HG02981 (cell line): ENCODE results near the gene LOX.

Experiments
- ATAC-seq: cut with Tn5 transposase; IDR thresholded peaks from one replicate; pipeline ENCODE4 v1.9.1; 2021; ENCODE audit warnings: mild to moderate bottlenecking, moderate library complexity; ENCODE audit not compliant: unreplicated experiment

LOX gene, protein sequence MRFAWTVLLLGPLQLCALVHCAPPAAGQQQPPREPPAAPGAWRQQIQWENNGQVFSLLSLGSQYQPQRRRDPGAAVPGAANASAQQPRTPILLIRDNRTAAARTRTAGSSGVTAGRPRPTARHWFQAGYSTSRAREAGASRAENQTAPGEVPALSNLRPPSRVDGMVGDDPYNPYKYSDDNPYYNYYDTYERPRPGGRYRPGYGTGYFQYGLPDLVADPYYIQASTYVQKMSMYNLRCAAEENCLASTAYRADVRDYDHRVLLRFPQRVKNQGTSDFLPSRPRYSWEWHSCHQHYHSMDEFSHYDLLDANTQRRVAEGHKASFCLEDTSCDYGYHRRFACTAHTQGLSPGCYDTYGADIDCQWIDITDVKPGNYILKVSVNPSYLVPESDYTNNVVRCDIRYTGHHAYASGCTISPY

DNA sequence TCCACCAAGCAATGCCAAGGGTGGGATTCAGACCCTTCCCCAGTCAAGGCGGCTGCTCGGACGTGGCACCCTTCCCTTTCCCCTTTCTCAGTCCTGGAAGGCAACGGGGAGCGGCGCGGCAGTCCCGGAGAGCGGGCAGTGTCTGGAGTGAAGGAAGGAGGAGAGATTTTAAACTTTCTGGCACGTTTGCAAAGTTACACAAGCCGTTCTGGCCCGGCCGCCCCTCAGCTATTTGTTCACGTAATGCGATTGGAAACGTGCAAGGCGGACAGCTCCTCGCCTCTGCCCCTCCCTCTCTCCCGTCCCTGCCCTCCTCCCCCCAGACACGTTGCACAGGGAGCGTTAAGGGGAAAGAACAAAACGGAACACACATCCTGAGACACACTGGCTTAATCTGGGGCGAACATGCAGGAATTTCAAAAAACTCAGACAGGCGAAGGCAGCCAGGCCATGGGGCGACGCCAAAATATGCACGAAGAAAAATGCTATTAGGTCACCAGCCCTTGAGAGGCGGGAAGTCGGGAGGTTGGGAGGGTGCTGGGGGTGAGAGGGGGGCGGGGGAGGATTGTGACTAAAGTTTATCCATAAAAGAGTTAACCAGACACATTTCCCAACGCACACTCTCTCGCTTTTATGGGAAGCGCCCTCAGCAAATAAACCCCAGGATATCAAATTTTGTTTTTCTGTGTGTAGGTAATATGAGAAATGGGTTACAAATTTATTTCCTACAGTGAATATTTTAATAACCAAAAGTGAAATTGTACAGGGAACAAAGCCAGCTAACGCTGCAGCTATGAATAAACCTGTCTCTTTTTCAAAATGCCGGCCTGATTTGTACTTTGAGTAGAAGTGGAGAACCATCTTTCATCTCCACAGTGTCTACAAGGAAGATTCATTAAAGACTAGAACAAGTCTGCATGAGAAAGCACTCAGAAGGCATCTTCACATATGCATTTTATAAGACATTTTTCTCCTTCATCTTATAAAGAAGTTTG, at the start of gene LOX:
TSS of gene LOX (minus strand) at position 144 of the 995 bp plus-strand sequence. CDS start 274 bp downstream, outside the sequence.
- no peak for ATAC-seq

DNA sequence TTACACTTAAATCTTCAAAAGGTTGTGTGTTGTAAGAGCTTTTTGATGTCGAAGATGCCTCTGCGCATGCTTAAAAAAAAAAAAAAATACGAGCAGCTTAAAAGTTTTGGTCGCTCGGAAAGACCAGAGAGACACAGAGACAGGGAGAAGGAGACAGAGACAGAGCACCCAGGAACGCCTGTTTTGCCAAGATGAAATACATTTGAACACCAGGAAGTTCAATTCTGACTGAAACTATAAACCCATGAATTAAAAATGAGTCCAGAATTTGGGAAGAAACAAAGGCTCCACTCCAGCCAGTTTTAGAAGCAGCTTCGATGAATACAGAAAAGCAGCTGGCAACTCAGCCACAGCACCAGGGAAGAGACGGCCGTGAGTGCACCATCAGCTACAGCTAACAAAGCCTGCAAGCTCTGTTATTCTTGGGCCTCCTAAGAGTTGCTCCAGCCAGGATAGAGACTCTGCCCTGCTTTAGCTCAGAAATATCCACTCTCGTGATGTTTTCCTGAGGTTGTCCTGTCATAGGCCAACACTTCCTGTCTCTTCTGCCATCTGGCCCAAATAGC, 48.8 kb upstream of the LOX start:
- no peak for ATAC-seq

DNA sequence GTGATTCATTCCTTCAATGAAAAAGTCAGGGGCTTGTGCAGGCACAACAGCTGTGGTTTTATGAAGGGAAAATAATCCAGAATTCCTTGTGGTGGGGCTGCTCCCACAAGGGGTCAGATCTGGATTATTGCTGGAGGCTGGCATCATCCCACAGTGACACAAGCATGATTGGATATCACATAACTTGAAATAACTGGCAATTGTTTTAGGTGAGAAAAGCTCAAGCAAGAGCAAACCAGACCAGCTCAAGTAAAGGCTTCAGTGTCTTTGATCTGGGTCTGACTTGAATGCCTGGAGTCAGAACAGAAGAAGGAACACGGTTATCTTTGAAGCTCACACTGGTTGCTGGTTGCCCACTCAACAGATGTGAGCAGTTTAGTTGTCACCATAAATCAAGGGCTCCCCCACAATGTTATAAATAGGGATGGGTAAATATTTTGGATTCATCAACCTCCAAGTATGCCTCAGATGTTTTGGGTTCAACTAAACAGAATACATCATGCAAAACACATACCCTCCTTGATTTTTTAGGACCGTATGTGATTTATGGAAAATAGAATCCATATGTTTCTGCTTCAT, 48.2 kb upstream of the LOX start:
- ATAC-seq = no peak

DNA sequence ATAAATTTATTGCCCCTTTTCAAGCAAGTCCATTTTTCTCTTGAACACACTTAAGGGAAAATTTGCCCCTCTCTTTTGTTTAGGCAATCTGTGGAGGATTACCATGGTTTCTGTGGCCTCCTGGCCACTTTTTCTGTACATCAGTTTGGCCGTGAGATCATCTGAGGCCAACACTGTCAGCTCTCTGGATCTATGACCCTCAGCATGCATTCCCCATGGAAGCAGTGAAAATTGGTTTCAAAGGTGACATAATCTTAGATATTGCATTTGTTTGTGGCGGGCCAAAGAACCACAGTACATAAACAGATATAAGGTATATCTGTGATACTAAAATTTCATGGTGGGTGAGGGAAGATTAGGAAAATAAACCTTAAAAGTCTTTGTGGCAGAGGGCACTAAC, 46.7 kb upstream of the LOX start:
- ATAC-seq = no peak

DNA sequence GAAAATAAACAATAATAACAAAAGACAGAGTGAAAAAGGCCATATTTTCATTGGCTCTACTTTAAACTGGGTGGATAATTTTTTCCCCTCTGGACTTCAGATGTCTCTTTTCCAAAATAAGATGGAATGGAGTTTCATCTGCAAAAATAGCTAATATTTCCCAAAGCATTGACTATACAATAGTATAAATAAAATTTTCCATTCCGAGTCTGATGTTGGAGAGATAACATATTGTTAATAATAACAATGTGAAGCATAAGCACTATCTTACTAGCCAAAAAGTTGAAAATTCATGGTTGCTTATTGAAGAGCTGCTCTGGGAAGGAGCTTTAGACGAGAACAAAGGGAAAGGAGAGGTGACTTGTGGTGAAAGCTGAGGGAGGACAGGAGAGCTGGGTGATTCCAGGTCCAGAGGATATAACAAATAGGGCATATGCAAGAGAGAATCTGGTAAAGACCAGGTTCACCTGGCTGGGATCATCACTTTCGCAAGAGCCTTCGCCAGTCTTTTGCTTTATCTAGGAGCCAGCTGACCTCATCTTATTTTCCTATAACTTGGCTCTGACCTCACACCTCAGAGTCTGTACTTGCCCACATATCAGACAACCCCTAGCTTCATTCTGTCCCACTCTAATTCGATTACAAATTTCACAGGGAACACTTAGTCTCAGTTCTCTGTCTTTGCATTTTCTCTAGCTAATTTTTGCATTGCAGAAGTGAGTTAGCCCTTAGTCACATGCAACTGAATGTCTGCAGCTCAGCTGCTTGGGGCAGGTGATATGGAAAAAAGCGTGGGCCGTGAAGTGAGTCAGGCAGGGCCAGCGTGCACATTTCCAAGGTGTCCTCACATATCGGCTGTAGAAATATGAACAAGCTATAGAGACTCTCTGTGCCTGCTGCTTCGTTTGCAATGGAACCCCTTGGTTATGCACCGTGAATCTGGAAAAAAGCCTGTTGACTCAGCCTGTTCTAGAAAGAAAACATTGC, 43.7 kb upstream of the LOX start:
- no peak for ATAC-seq

DNA sequence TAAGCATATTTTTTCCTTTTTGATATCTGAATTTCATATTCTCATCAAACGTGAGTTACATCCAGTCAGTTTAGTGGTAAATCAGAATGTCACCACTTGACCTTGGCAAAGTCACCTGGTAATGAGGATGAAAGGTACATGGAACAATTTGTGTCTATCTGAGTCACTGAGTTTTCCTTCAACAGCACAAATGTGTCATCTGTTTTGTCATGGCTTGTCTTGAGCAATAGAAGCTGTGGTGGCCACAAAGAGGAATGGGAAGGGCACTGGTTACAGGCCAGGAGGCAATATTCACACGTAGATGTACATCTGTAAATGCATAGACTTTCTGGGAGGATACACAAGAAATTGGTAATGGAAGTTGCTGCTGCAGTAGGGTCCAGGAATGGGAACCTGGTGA, 42.9 kb upstream of the LOX start:
- no peak for ATAC-seq

DNA sequence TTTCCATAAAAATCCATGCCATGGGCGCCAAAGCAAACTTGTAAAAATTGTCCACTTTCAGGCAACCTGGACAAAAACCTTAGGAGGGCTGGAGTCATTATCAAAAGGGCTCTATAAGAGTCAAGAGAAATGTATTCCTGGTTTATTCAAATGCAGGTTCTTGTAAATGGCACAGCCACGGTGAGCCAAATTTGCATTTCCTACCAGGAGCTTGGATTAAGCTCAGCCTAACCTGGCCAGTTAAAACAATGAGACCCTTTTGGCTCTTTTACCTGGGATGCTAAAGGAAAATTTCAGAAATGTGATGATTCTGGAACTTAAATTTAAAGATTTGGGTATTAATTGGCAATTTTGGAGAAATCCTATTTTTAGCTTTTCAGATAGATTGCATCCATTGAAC, 42.4 kb upstream of the LOX start:
- ATAC-seq = no peak

DNA sequence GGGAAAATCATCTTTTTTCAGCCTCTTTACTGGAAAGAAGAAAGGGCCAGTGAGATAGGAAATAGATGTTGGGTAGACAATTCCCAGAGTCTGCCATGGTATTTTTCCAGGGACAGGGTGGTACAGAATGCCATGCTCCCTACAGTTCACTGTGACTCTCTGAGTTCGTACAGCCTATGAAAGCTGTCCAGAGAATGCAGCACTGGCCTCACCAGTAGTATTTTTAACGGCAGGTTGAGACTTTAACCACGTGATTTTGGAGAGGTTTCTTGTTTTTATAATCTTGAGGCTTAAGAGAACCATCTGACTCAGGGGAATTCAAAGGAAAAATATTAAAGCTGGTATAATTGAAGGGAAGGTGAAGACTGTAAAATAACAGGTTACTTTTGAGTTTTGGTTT, 41.1 kb upstream of the LOX start:
- ATAC-seq = no peak

DNA sequence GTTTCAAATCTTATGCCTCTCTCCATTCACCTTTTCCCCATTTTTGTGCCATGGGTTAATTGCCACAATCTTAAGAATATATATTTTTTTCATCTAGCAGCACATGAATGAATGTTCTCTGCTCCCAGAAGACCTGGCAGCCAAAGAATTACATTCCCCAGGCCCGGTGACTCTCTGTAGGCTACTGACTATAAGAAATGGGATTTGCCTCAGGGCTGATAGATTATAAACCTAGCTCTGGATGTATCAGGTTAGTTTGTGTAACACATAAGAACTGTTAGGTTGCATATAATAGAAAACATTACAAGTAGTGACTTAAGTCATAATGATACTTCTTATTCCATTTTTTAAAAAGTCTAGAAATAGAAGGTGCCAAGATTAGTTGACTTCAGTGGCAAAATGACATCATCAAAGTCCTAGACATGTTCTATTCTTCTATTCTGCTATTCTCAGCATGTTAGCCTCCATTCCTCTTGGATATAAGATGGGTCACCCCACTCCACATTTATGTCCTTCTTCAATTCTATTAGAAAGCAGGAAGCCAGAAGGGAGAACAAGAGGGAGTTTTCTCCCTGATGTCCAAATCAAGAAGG, 40.4 kb upstream of the LOX start:
- ATAC-seq = no peak

DNA sequence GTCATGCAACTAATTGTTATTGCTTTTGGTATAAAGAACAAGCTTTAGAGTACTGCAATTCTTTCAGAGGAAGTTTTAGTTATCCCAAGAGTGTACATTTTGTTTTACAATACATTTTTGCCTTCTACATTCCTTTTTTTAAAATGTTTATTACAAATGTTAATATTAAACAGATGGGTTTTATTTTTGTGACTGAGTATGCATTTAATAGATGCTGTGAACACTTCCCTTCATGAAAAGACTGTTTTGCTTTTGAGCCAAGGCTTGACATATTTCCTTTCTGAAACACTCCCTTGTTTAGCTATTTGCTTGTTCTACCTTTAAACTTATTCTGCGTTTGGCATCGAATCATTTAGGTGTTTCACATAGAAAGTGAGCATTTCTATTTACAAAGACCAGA, 36.4 kb upstream of the LOX start:
- no peak for ATAC-seq

DNA sequence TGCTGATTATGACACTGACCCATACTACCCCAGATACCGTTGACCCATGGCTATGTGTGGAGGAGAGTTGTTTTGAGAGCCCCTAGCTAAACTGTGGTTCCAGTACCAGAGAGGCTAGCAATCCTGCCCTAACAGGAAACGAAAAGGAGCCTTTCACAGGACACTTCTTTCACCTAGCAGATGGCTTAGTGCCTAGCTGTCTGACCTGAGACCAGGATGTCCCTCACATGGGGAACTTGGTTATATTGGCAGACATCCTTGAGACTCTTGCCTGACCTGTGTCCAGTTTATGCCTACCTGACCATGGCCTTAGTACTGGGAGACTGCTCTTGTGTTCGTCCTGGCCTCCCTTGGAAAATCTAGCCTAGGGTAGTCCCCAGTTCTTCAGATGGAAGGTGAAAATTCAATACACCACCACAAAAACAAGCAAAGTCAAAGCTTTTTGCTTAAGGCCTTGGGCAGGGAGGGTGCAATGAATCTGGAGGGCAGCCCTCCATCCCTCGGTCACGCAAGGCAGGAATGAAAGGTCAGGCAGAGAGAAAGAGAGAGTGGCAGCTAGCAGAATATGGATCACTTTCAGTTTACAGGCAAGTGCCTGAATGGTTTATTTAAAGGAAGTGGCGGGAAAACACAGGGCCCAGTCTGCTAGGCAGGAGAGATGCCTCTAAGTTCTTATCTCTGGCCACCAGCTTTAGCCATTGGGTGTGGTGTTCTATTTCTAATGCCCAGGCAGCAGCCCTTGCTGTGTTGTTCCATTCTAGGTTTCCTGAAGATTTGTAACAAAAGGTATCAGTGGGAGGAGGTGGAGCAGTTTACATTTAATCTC, 34.9 kb upstream of the LOX start:
- ATAC-seq = no peak

DNA sequence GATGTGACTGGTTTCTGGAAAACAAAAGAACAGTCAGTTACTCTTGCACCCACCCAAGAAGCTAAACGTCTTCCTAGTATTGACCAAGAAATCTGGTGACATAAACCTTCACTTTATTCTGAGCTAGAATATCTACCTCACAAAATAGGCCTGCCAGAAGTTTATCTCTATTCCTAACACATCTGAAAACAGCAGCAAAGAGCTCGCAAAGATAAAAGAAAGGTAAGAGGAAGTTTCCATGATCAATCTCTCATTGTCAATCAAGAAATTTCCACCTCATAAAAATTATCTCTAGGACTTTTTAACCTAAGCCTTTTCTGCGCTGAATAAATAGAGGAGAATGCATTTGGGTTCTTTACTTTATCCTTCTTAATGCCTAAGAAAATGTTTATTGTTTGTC, 34.0 kb upstream of the LOX start:
- ATAC-seq = no peak

DNA sequence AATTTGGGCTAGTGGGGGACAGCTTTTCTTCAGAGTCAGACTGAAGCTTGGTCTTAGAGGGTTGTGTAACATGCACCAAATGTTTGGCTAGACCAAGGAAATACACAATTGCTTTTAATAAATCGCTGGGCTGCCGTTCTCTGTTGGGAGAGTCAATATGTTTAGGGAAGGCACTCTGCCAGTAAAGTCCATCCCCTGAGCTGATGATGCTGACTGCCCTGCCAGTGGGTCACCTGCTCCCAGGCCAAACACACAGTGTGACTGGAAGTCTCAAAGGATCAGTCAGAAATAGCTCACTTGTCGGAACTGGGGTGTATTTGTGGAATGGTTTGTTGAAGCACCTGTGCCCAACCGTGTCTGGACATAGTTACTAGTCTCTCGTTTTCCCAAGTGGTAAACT, 33.4 kb upstream of the LOX start:
- no peak for ATAC-seq

DNA sequence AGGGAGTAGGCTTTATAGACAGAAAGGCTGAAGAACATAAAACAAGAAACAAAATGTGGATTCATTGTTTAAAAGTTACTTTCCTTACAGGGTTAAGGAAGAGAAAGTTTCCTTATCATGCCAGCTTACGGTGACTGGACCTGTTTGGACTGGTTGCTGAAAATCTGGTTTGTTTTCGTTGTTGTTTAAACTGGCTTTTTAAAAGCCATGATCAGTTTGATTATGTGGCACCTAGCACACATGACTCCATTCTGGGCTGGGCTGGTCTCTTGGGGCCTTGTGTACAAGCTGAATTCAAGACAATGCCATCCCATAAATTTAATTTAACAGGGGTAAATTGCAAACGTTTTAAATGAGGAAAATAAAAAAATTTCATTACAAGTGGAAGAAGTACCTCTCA, 32.9 kb upstream of the LOX start:
- ATAC-seq = no peak

DNA sequence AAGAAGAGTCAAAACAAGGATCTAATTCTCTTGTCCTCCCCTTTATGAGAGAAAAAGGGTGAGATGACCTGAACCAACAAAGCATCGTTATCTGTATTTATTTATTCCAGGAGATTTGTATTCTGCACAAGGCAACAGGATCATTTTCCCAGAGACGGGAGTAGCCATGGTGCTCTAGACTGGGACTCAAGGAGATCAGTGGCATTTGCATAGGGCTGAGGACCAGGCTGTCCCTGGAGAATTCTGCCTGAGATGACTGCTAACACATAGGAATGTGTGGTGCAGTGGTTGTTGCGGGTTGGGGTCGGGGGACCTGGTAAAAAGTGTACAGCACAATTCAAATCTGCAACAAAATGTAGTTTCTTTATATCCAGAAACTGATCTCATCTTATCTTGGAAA, 29.0 kb upstream of the LOX start:
- no peak for ATAC-seq

DNA sequence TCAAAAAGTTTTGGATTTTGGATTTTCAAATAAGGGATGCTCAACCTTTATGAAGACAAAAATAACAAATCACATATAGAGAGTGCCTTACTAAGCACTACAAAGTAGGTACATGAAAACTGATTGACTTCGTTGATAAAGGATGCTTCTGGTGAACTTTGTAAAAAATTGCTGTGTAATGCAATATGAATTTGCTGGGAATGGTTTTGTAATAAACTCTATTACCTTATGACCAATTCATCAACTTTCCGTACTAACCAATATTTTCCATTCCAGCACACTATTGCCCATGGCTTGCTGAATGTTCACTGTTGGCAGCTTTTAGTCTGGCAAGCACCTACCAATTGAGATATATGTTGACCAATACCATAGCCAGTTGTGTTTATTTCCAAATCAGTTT, 27.9 kb upstream of the LOX start:
- no peak for ATAC-seq

DNA sequence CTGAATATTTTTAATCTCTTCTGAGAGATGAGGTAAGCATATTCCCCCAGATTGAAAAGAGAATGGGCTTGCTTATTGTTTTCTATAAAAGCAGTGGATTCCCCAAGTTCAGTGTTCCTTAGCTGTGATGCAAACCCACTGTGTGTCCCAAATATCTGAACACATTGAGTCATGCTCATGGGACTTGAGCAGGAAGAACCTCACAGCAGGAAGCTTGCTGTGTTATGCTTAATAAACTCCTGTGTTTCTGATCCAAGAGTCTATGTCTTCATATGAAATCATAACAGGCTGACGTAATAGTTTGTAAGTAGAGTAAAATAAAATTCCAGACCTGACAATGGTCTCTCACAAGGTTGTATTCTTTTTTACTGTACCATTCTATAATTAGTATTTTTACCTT, 24.8 kb upstream of the LOX start:
- no peak for ATAC-seq

DNA sequence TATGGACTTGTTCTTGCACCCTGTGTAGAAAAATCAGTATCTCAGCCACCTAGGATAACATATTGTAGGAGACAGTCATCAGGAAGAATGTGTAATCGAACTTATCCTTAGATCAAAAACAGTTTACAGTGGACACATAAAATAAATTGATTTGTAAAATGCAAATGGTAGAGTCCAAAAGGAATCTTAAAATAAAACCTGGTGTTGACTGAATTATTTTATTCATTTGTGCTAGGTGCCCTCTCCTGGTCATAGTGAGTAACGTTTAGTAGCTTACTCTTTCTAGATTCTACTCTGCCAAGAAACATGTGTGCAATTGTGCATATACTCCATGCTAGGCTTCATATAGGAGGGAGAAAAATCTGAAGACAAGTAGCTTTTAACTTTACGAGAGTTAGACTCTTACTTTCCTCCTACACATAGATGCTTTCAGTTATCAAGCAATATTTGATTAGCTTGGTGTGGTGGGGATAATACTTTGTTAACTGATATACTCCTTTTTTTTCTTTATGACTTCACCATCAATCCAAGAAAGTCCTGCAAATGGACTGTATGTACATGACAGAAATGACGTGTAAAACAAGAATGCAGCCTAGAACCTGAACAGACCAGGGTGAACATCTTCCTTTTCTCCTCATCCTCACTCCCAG, 23.7 kb upstream of the LOX start:
- peak; percentile 80 for ATAC-seq
